PC-3 (cell line): ENCODE data around the gene BMP8B.

Source experiments
- EZH2 ChIP-seq: fragments of 300-600 bp; sonication (generic); IDR thresholded peaks from one replicate; pipeline ENCODE4 v1.6.1; 2017; ENCODE audit warnings: antibody characterized with exemption, mild to moderate bottlenecking, low read length; ENCODE audit not compliant: unreplicated experiment
- TF ChIP-seq, protein P1 (sequence below): fragments of 300-600 bp; sonication (generic); conservative IDR thresholded peaks from 2 replicates; pipeline ENCODE4 v1.5.1; 2017; ENCODE audit warnings: antibody characterized with exemption, low read depth, mild to moderate bottlenecking, low read length

DNA sequence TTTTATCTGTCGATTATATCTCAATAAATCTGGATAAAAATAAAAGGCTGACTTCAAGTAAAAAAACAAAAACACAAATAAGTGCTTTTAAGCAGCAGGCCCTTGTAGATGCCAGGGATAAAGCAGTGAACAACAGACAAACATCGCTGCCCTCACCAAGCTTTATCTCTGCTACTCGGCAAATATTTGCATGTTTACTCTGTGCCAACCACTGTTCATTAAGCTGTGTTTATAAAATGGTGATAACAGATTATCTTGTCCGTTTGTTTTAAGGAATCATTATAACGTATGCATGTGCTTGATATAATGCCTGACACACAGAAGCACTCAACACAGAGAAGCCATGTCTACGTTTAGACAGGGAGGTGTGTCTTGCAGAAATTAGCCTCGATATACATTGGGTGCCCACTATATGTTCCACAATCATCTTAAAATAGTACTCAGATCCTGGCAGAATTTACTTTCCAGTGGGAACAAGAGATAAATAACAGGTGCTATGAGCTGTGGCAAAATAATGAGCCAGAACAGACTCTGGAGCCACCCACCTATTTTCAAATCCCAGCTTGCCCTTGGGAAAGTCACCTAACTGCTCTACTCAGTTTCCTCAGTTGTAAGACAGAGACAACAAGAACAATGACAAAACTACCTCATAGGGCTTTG lies 47.4 kb upstream of the BMP8B start:
- TF ChIP-seq, protein P1, sequence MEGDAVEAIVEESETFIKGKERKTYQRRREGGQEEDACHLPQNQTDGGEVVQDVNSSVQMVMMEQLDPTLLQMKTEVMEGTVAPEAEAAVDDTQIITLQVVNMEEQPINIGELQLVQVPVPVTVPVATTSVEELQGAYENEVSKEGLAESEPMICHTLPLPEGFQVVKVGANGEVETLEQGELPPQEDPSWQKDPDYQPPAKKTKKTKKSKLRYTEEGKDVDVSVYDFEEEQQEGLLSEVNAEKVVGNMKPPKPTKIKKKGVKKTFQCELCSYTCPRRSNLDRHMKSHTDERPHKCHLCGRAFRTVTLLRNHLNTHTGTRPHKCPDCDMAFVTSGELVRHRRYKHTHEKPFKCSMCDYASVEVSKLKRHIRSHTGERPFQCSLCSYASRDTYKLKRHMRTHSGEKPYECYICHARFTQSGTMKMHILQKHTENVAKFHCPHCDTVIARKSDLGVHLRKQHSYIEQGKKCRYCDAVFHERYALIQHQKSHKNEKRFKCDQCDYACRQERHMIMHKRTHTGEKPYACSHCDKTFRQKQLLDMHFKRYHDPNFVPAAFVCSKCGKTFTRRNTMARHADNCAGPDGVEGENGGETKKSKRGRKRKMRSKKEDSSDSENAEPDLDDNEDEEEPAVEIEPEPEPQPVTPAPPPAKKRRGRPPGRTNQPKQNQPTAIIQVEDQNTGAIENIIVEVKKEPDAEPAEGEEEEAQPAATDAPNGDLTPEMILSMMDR = no peak
- no peak for TF ChIP-seq EZH2
